NT2/D1 (cell line): ENCODE measurements around the gene NHLH2.

ENCODE experiments used
- YY1 ChIP-seq: IDR thresholded peaks from 2 replicates; pipeline ENCODE4 v1.6.1; 2011; ENCODE audit not compliant: insufficient read length, insufficient read depth
- ZNF274 ChIP-seq: IDR thresholded peaks from 2 replicates; pipeline ENCODE4 v1.6.1; 2011; ENCODE audit warnings: mild to moderate bottlenecking, low read depth, low read length

GRCh38 chr1:115847787-115848186 is 6.9 kb upstream of the NHLH2 start:
- no peak for TF ChIP-seq ZNF274
- no peak for TF ChIP-seq YY1
